ENCODE measurements around the gene GPRC5D.

Gene GPRC5D

DNA sequence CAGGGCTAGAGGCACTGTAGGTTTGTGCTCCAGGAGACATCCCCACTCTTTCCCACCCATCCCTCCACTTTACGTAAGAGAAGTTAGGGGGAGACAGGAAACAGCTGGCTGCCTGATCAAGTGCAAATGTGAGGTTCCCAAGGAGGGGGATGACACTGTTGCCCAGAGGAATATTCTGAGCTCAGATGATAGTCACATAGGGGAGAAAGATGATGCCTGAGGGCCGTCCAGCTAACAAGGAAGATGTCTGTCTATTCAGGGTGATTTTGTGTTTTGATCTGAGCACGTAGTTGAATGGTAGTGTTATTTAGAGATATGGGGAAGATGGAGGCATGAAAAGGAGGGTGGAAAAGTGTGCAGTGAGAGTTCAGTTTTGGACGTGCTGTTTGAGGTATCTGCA lies 13.9 kb upstream of the GPRC5D start:
- no peak for TF ChIP-seq ZNF274 (IDR thresholded peaks at IDR 0.05; ENCODE audit: low read depth, low read length)
- no peak overlapping the region for H3K4me3 ChIP-seq (ENCODE audit: low read length)

DNA sequence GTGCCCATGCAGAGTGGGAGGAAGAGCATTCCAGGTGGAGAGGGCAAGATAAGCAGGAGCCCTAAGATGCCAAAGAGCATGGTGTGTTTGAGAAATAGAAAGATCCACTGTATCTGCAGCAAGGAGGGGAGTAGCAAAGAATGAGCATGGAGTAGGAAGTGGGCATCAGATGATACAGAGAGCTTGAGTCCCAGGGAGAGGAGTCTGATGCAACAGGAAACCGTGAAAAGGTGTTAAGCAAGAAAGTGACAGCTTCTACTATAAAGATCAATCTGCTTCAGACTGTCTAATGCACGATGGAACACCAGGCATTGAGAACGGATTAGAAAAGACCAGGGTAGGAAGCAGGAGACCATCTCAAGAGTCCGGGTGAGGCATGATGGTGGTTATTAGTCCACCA lies 12.3 kb upstream of the GPRC5D start:
- TF ChIP-seq ZNF274 (IDR thresholded peaks at IDR 0.05; ENCODE audit: low read depth, low read length): no peak
- H3K4me3 ChIP-seq (ENCODE audit: low read length): no peak overlapping the region

DNA sequence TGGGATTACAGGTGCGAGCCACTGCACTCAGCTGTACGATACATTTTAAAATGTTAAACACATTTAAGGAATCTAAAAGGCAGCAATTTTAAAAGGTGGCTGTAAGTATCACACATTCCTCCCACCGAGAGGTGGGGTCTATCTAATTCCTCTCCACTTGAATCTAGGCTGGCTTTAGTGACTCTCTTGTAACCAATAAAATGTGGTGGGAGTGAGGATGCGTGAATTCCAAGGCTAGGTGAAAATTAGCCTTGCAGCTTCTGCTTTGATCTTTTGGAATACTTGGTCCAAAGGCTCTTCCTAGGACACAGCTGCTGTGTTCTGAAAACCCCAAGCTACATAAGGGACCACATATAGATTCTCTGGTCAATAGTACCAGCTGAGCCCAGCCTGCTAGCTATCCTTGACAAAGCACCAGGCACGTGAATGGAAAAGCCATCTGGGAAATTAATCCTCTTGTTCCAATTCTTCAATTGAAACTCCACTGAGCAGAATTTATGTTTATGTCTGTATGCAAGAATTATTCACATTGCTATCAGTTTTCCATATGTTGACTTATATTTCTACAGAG lies 8.8 kb upstream of the GPRC5D start:
- H3K4me3 ChIP-seq (ENCODE audit: low read length): no peak overlapping the region
- no peak for TF ChIP-seq ZNF274 (IDR thresholded peaks at IDR 0.05; ENCODE audit: low read depth, low read length)

DNA sequence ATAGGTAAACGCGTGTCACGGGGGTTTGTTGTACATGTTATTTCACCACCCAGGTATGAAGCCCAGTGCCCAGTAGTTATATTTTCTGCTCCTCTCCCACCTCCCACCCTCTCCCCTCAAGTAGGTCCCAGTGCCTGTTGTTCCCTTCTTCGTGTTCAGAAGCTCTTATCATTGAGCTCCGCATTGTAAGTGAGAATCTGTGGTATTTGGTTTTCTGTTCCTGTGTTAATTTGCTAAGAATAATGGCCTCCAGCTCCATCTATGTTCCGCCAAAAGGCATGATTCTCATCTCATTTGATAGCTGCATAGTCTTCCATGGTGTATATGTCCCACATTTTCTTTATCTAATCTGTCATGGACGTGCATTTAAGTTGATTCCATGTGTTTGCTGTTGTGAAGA lies 6.9 kb upstream of the GPRC5D start:
- H3K4me3 ChIP-seq (ENCODE audit: low read length): no peak overlapping the region
- no peak for TF ChIP-seq ZNF274 (IDR thresholded peaks at IDR 0.05; ENCODE audit: low read depth, low read length)

DNA sequence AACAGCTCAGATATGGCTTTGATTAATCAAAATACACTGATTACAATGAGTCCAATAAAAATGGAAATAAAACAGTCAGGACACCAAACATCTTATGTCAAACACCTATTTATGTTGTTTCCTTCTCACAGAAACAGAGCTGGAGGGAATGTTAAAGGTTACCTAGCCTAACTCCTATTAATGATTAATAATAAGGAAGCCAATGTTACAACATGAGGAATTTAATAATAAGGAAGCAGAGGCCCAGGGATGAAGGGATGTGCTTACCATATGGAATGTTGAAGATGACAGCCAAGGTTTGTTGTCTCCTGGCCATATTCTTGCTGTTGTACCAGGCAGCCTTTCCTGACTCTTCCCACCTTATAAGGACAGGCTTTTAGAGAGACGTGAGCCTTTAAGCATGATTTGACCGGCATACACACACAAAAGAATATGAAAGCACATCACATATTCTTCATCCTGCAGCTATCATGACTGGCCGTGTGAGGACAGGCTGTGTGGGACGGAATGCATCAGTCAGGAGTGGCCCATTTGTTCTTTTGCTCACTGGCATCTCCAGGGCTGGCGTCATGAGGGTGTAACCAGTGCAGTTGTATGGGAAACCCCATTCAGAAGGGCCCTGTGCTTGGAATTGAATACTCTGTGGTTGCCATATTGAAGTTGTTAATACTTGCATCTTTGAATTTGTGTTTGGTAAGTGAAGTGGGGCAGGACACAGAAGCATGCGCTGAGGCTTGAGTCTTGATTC lies 3.1 kb upstream of the GPRC5D start:
- no peak overlapping the region for H3K4me3 ChIP-seq (ENCODE audit: low read length)
- TF ChIP-seq ZNF274 (IDR thresholded peaks at IDR 0.05; ENCODE audit: low read depth, low read length): no peak

DNA sequence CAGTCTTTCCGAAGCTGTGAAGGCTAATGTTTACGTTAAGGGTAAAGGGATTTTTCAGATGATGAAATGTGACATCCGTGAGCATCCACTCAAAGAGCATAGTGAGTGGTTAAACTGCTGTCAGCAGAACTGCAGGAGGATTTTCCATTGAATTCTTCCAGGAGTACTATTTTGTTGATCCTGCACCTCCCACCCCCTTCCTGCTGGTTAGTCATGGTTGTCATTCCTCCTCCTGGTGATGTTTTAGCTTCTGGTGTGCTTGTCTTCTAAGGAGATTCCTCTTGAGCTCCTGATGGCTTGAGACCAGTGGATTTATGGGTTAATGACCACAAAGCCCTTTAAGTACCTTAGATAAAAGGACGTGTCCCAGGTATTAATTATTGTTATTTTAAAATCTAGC lies 2.4 kb upstream of the GPRC5D start:
- H3K4me3 ChIP-seq (ENCODE audit: low read length): no peak overlapping the region
- TF ChIP-seq ZNF274 (IDR thresholded peaks at IDR 0.05; ENCODE audit: low read depth, low read length): no peak

DNA sequence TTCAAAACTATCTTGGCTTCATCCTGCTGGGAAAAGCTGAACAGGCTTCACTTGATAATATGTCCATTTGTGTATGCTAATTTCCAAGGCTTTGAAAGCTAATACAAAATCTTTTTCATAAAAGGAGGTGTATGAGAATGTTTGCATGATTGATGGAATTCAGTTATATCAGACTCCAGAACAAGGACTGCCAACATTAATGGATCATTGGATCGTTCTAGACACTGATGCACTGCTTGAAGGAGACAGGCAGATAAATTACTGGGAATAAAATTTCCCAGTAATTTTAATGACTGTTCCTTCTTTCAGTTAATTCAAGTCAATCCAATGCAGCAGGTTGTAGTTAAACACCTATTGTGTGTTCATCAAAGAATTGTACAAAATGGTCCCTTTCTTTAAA lies 466 bp downstream of the GPRC5D start:
- no peak overlapping the region for H3K4me3 ChIP-seq (ENCODE audit: low read length)
- no peak for TF ChIP-seq ZNF274 (IDR thresholded peaks at IDR 0.05; ENCODE audit: low read depth, low read length)

DNA sequence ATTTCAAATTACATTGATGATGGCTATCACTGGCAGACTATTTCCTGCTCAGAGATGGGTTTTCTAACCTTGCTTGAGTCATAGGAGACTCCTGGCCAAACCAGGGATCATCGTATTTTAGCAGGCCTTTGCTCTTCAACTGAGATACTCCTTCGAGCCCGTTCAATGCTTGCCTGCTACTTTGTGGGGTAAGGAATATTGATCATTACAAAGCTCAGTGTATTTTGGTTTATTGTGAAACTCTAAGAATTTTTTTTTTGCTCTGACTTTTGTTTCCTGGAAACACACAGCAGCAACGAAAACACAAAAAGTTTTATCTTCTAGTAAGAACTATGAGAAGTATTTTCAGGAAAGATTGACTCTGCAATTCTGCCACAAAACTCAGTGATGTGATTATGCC lies 4.1 kb downstream of the GPRC5D start:
- no peak overlapping the region for H3K4me3 ChIP-seq (ENCODE audit: low read length)
- no peak for TF ChIP-seq ZNF274 (IDR thresholded peaks at IDR 0.05; ENCODE audit: low read depth, low read length)

DNA sequence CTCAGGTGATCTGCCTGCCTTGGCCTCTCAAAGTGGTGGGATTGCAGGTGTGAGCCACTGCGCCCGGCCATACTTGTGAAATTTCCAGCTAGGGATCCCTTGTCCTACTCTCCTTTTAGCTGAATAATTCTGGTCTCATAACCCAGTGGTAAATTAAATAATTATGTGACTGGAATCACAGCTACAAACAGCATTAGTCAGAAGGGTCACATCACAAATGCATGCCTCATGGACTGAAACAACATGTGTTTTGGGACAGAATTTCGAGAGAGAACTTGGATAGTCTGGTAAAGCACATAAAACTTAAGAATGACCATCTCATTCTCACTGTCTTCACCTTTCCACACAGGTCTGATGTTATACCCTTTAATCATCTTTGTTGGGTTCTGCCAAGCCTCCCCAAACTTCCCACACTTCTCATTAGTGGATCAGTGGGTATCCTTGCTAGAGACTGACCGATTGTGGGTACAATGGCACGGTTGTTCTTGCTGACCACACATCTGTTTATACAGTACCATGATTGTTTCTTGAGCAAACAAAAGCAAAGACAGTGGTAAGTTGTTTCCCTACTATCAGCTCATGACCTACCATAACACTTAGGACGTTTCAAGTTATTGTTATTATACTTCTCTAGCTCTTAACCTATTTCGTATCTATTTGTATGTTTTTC lies 5.1 kb downstream of the GPRC5D start:
- no peak for TF ChIP-seq ZNF274 (IDR thresholded peaks at IDR 0.05; ENCODE audit: low read depth, low read length)
- no peak overlapping the region for H3K4me3 ChIP-seq (ENCODE audit: low read length)

DNA sequence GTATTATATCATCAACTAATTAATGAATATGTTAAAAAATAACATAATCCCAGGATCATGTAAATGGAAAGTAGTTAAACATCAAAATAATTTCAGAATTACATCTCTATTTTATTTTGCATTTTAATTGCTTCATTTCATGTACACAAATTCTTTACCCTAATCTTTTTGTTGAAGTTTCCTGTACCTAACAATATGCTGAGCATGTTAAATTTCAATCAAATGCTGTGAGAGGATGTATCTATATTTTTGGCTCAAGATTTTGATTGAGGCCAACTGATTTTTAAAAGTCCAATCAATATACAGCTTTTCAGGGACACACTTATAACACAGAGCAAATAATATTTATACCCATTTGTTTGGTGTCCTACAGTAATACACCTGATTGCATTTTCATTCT lies 6.4 kb downstream of the GPRC5D start:
- no peak for TF ChIP-seq ZNF274 (IDR thresholded peaks at IDR 0.05; ENCODE audit: low read depth, low read length)
- H3K4me3 ChIP-seq (ENCODE audit: low read length): no peak overlapping the region

DNA sequence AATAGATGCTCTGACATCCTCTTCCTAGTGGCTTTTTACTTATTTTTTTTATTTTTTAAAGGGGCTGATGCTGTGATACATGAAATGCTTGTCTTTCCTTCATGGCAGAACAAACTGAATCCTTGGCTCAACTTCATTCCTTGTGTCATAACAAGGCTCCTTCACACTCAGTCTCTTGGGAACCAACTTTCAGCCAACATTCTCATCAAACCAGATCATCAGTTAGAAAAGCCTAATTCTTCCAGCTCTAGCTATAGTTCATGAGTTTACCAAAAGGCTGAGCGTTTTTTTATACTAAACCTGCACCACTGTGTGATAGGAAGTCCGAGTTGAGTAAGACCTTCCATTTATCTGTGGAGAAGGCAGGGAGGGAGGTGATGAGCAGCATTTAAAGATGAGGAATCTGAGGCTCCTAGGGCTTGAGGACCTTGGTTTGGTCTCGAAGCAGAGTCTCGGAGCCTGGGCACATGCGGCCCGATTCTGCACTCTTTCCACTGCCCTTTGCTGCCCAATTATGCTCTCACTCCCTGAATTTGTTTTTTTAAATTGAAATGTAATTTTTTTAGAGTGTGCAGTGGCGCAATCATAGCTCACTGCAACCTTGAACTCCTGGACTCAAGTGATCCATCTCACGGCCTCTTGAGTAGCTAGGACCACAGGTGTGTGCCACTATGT lies 8.2 kb downstream of the GPRC5D start:
- H3K4me3 ChIP-seq (ENCODE audit: low read length): no peak overlapping the region
- no peak for TF ChIP-seq ZNF274 (IDR thresholded peaks at IDR 0.05; ENCODE audit: low read depth, low read length)

DNA sequence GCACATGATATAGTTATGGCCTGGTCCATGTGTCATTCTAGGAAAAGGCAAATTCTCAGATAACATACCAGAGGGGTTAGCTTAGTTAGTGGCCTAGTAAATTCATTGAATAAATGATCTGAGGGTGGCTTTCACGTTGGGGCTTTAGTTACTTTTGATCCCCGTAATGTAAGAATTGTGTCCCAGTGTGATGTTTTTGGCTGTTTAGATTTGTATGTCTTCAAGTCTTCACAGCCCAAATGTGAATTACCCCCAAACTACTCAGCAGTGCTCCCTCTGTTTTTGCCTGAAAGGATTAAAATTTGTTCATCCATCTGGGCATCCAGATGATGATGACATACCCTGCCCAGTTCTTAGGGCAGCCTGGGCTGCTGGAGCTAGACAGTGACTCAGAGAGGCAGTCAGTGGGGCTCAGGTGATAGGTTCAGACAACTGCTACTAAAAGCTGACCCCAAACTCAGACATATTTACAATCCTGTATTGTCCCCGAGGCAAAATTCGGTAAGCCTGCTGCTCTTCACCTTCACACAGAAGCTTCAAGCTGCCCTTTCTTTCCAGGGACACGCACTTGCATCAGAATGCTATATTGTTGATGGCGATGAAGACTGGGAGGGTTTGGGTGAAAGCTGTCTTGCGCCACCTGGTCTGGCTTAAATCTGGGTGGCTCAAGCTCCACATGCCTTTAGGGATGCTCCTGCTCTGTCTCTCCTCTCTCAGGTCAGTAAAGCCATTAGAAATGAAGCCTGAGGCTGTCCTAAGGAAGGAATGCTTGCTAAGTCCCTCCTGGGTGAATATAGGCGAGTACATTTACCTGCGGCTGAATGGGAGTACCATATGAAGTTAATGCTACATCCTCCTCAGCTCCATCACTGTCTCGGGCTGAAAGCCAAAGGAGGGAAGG lies 10.3 kb downstream of the GPRC5D start:
- TF ChIP-seq ZNF274 (IDR thresholded peaks at IDR 0.05; ENCODE audit: low read depth, low read length): no peak
- no peak overlapping the region for H3K4me3 ChIP-seq (ENCODE audit: low read length)

DNA sequence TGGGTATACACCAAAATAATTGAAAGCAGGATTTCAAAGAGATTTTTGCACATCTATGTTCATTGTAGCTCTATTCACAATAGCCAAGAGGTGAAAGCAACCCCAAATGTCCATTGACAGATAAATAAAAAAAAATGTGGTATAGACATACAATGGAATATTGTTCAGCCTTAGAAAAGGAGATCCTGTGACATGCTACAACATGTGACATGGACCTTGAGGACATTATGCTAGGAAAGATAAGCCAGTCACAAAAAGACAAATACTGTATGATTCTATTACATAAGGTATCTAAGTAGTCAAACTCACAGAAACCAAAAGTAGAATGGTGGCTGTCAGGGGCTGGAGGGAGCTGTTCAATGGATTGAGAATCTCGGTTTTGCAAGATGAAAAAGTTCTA lies 12.1 kb downstream of the GPRC5D start:
- H3K4me3 ChIP-seq (ENCODE audit: low read length): no peak overlapping the region
- TF ChIP-seq ZNF274 (IDR thresholded peaks at IDR 0.05; ENCODE audit: low read depth, low read length): no peak

DNA sequence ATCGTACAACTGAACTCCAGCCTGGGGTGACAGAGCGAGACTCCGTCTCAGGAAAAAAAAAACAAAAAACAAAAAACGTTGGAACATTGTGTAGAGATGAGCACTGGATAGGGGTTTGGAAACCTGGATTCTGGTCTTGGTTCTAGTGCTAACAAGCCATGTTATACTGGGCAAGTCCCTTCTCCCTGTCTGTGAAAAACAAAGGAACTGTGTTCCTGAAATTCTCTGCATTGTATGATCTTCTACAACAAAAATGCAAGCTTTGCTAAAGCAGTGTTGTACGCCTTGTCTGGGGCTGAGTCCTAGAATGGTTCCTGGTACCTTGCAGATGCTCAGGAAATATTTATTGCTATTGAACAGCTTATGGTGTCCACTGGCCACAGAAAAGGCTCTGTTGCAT lies 13.4 kb downstream of the GPRC5D start:
- no peak for TF ChIP-seq ZNF274 (IDR thresholded peaks at IDR 0.05; ENCODE audit: low read depth, low read length)
- H3K4me3 ChIP-seq (ENCODE audit: low read length): no peak overlapping the region

Data from GM08714 (cell line).